Tibial nerve (tissue), 4 donors: ENCODE data around the gene SMYD3. TPM values are rescaled to one million over a fixed set of nuclear protein-coding genes. Genes with fewer than 3 reads are reported as not detected.

Experiments
- DNase-seq, 2 donors: peaks; one replicate each; pipeline ENCODE4 v3.0.0-alpha.2; 2019; ENCODE audit warnings: low spot score in 2 of 2
- H3K27ac ChIP-seq, 4 donors: fragments of 200-600 bp; sonication (generic) in 3 of 4; one replicate each; pipeline ENCODE4 v1.5.1; 2017 to 2019; ENCODE audit warnings: mild to moderate bottlenecking in 1 of 4
- H3K27me3 ChIP-seq, 2 donors: fragments of 200-600 bp; sonication (generic) in 1 of 2; one replicate each; pipeline versions ENCODE4 v1.5.1 to v1.6.0; 2017 to 2019
- H3K36me3 ChIP-seq, 3 donors: fragments of 200-600 bp; sonication (generic); one replicate each; pipeline ENCODE4 v1.5.1; 2018 to 2019
- H3K4me1 ChIP-seq, 4 donors: fragments of 200-600 bp; sonication (generic) in 3 of 4; one replicate each; pipeline ENCODE4 v1.5.1; 2017 to 2019
- H3K4me3 ChIP-seq, 4 donors: fragments of 200-600 bp; sonication (generic) in 3 of 4; one replicate each; pipeline ENCODE4 v1.5.1; 2017 to 2019; ENCODE audit warnings: mild to moderate bottlenecking in 1 of 4, moderate library complexity in 1 of 4
- H3K9me3 ChIP-seq, 4 donors: fragments of 200-600 bp; sonication (generic) in 3 of 4; one replicate each; pipeline ENCODE4 v1.5.1; 2017 to 2019
- CTCF ChIP-seq, 5 experiments: fragments of 200-600 bp in 3 of 5; fragments of 450-650 bp in 2 of 5; sonication (generic) in 3 of 5; IDR thresholded peaks; one replicate each; pipeline ENCODE4 v1.5.1; 2016 to 2019; ENCODE audit warnings: antibody characterized with exemption in 5 of 5, mild to moderate bottlenecking in 3 of 5, moderate library complexity in 2 of 5
- EP300 ChIP-seq, 2 donors: sonication (generic); formaldehyde crosslinking; IDR thresholded peaks; one replicate each; pipeline ENCODE4 v1.6.1; 2017; ENCODE audit warnings: antibody characterized with exemption in 2 of 2, mild to moderate bottlenecking in 1 of 2
- POLR2A ChIP-seq, 2 donors: fragments of 450-650 bp; IDR thresholded peaks; one replicate each; pipeline ENCODE4 v1.6.1; 2017; ENCODE audit warnings: antibody characterized with exemption in 2 of 2, mild to moderate bottlenecking in 2 of 2, moderate library complexity in 2 of 2
- WGBS, 2 donors: methylation state at CpG; one replicate each; pipeline ENCODE4 v1.1.5; 2018; 5-methylcytosine and 5-hydroxymethylcytosine counted together
- total RNA-seq, 4 donors: library from RNA; depleted of rRNA; stranded (reverse); fragments of >200 nt; gene quantifications; one replicate each; pipeline ENCODE4 v1.1.0, GENCODE V29; 2016

SMYD3 gene
- total RNA-seq, 4 donors from 2014 or later: 22.2 to 30.3 (median 27.0) TPM

DNA sequence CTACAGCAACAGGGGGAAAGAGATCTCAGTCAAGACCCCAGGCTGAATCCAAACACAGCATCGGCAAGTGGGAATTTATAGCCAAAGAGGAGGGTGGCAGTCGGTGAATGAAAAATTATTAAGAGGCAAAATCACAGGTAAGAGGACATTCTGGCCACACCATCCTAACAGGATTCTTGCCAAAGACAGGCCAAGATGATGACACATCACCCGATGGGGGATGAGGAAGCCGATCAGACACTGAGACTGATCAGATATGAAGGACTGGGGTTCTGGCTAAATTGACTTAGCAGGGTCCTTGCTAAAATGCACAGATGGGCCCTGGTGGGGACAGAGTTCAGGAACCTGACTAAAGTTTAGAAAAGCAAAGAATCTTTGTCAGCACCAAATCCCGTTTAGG lies 402.2 kb downstream of the SMYD3 start:
- no peaks in the 10 kb centered on the region for H3K36me3 ChIP-seq
- no peaks in the 10 kb centered on the region for H3K27me3 ChIP-seq
- H3K4me3 ChIP-seq: no peak overlapping the region
- DNase-seq: no peak
- 85 to 90% methylated on average over 5 of the region's 5 CpGs for WGBS, 2 donors
- peaks cover 0 to 4% (median 0%) of the 10 kb centered on the region in 4 donors for H3K4me1 ChIP-seq
- H3K27ac ChIP-seq: no peak overlapping the region
- H3K9me3 ChIP-seq: no peaks in the 10 kb centered on the region
- no peak for TF ChIP-seq CTCF (IDR thresholded peaks at IDR 0.05)
- TF ChIP-seq EP300 (IDR thresholded peaks at IDR 0.05): no peak
- TF ChIP-seq POLR2A (IDR thresholded peaks at IDR 0.05): no peak

DNA sequence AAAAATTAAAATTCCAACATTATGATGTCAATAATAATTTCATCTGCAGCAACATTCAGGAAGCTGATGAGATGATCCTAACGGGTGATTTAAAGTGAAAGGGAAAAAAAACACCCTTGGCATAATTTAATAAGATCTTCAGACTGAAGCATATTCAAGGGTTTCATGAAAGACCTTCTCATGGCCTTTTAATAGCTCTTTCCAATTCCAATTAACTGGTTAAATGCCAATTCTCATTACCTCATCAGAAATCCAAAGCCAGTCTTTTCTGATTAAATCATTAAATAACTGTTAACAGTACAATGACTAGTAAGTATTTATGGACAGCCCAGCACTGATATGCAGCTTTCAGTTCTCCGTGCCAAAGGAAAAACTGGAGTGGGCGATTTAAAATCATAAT lies 407.5 kb downstream of the SMYD3 start:
- TF ChIP-seq CTCF (IDR thresholded peaks at IDR 0.05) (no peak), EP300 (IDR thresholded peaks at IDR 0.05) (no peak), POLR2A (IDR thresholded peaks at IDR 0.05) (no peak)
- Histone ChIP-seq H3K27me3 (no peaks in the 10 kb centered on the region), H3K36me3 (no peaks in the 10 kb centered on the region), H3K4me1 (peaks cover 0 to 15% (median 0%) of the 10 kb centered on the region in 4 donors), H3K9me3 (no peaks in the 10 kb centered on the region), H3K27ac (peak overlapping the region in 2 of 4 donors; percentile 33 to 38), H3K4me3 (no peak overlapping the region)
- 29 to 31% methylated on average over 3 of the region's 3 CpGs for WGBS, 2 donors
- no peak for DNase-seq

DNA sequence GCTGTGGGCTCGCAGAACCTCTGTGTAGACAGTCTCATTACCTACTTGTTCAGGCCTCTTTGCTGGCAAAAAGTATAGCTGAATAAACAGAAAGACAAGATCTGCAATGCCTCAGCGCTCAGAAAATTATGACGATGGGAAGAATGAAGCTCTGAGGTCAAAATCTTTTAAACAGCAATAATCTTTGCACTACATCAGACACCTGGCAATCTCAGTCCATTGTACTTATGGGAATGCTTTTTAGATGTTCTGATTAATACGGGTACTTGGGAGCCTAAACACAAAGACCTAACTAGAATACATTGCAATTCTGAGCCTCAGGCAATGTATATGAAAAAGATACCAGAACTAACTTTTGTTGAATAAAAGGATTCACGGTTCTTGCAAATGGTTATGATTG lies 410.7 kb downstream of the SMYD3 start:
- 81 to 89% methylated on average over 5 of the region's 5 CpGs for WGBS, 2 donors
- H3K36me3 ChIP-seq: no peaks in the 10 kb centered on the region
- H3K27ac ChIP-seq: no peak overlapping the region
- no peak overlapping the region for H3K4me3 ChIP-seq
- no peak for TF ChIP-seq CTCF (IDR thresholded peaks at IDR 0.05)
- H3K27me3 ChIP-seq: no peaks in the 10 kb centered on the region
- peaks cover 0 to 15% (median 0%) of the 10 kb centered on the region in 4 donors for H3K4me1 ChIP-seq
- DNase-seq: no peak
- no peaks in the 10 kb centered on the region for H3K9me3 ChIP-seq

- Histone ChIP-seq H3K27me3 (no peaks in the 10 kb centered on the region), H3K4me3 (no peak overlapping the region), H3K4me1 (peaks cover 0 to 15% (median 0%) of the 10 kb centered on the region in 4 donors), H3K36me3 (no peaks in the 10 kb centered on the region), H3K27ac (no peak overlapping the region), H3K9me3 (no peaks in the 10 kb centered on the region)
- no peak for TF ChIP-seq POLR2A (IDR thresholded peaks at IDR 0.05)
- TF ChIP-seq CTCF (IDR thresholded peaks at IDR 0.05): no peak
- TF ChIP-seq EP300 (IDR thresholded peaks at IDR 0.05): no peak
- WGBS, 2 donors: 82 to 84% methylated on average over 6 of the region's 6 CpGs
- DNase-seq: no peak
These were observed 411.6 kb downstream of the SMYD3 start for GRCh38 chr1:246095443-246095842.

GRCh38 chr1:246093230-246093629 lies 413.8 kb downstream of the SMYD3 start:
- Histone ChIP-seq H3K4me1 (no peaks in the 10 kb centered on the region), H3K4me3 (no peak overlapping the region), H3K27me3 (no peaks in the 10 kb centered on the region), H3K27ac (no peak overlapping the region), H3K36me3 (no peaks in the 10 kb centered on the region), H3K9me3 (no peaks in the 10 kb centered on the region)
- DNase-seq: no peak
- WGBS, 2 donors: 97% methylated on average over 4 of the region's 4 CpGs
- no peak for TF ChIP-seq POLR2A (IDR thresholded peaks at IDR 0.05)
- no peak for TF ChIP-seq EP300 (IDR thresholded peaks at IDR 0.05)
- no peak for TF ChIP-seq CTCF (IDR thresholded peaks at IDR 0.05)
